Measurements from ENCODE around the gene MTHFD1. TPM values are rescaled to one million over a fixed set of nuclear protein-coding genes. Genes with fewer than 3 reads are reported as not detected.

MTHFD1 gene
- total RNA-seq, 1 experiment from 2014 or later, result 153 TPM

DNA sequence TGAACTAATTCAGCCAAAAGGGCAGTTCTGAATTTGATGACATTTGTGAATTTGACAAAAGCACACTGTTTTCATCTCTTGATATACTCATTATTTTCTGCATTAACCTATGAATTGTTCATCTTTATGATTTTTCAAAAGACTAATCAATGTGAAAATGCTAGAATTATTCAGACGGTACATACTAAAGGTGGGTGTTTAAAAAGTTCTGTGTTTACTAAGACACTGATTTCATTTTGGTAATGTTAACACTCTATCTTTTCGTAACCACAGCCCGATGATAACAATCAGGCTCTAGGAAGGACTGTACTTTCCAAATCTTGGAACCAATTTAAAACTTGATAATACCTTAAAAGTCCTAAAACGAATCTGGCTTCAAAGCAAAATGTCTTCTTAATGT lies 86.5 kb downstream of the MTHFD1 start:
- BruUV-seq (replicated peaks), result no TSS peak

More for the DNA sequence above, 86.5 kb downstream of the MTHFD1 start:
- DNase-seq (ENCODE audit: low read depth, low spot score) (no peak), ATAC-seq (no peak)
- no peaks in the 10 kb centered on the region for H3K36me3 ChIP-seq (ENCODE audit: control insufficient read depth in 1 of 2, insufficient read depth in 2 of 2, low read length in 2 of 2)
- TF ChIP-seq SIN3A (IDR thresholded peaks at IDR 0.05; ENCODE audit: low read depth) (no peak), FOSL1 (IDR thresholded peaks at IDR 0.05; ENCODE audit: low read depth) (no peak), SP1 (IDR thresholded peaks at IDR 0.05; ENCODE audit: low read depth) (no peak), ZFX (IDR thresholded peaks at IDR 0.05) (no peak), TCF7L2 (IDR thresholded peaks at IDR 0.05; ENCODE audit: borderline replicate concordance, extremely low read depth, insufficient read depth, insufficient read length) (no peak), YY1 (IDR thresholded peaks at IDR 0.05; ENCODE audit: extremely low read depth, insufficient replicate concordance, low read depth, low read length) (no peak), POLR2AphosphoS5 (IDR thresholded peaks at IDR 0.05; ENCODE audit: low read depth, low read length) (no peak), JUND (IDR thresholded peaks at IDR 0.05) (no peak), EZH2phosphoT487 (IDR thresholded peaks at IDR 0.05; ENCODE audit: borderline replicate concordance) (no peak)
- TF ChIP-seq, protein P1, sequence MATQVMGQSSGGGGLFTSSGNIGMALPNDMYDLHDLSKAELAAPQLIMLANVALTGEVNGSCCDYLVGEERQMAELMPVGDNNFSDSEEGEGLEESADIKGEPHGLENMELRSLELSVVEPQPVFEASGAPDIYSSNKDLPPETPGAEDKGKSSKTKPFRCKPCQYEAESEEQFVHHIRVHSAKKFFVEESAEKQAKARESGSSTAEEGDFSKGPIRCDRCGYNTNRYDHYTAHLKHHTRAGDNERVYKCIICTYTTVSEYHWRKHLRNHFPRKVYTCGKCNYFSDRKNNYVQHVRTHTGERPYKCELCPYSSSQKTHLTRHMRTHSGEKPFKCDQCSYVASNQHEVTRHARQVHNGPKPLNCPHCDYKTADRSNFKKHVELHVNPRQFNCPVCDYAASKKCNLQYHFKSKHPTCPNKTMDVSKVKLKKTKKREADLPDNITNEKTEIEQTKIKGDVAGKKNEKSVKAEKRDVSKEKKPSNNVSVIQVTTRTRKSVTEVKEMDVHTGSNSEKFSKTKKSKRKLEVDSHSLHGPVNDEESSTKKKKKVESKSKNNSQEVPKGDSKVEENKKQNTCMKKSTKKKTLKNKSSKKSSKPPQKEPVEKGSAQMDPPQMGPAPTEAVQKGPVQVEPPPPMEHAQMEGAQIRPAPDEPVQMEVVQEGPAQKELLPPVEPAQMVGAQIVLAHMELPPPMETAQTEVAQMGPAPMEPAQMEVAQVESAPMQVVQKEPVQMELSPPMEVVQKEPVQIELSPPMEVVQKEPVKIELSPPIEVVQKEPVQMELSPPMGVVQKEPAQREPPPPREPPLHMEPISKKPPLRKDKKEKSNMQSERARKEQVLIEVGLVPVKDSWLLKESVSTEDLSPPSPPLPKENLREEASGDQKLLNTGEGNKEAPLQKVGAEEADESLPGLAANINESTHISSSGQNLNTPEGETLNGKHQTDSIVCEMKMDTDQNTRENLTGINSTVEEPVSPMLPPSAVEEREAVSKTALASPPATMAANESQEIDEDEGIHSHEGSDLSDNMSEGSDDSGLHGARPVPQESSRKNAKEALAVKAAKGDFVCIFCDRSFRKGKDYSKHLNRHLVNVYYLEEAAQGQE (IDR thresholded peaks at IDR 0.05; ENCODE audit: low read depth), result no peak
- no peak overlapping the region for H3K9ac ChIP-seq (ENCODE audit: low read length)
- intact Hi-C loops (cut with micrococcal nuclease), result loop anchor here (10.0 kb wide), 1 partner anchor 460 kb away; no protein-coding TSS in a partner anchor
- H3K4me3 ChIP-seq (replicated peaks in 1 of 2; ENCODE audit: low read depth in 1 of 2, low read length in 2 of 2), result no peak overlapping the region
- no peaks in the 10 kb centered on the region for H3K27me3 ChIP-seq (ENCODE audit: insufficient read depth, low read length)
- CTCF ChIA-PET, result interaction anchor here (0.6 kb wide), 1 partner anchor 131 kb away, joined by 3 read pairs; no protein-coding TSS in a partner anchor
- no peaks in the 10 kb centered on the region for H3K9me3 ChIP-seq (ENCODE audit: control insufficient read depth in 1 of 2, insufficient read depth in 1 of 2, low read depth in 1 of 2, low read length in 2 of 2)
- H3K4me2 ChIP-seq (ENCODE audit: low read length), result no peak overlapping the region
- RAD21 ChIA-PET (ENCODE audit: low non-redundant PET in 1 of 2, low total read pairs in 2 of 2, uncharacterized antibody in 2 of 2, unreplicated experiment in 2 of 2), result no interaction called here
- no peak overlapping the region for H2AFZ ChIP-seq (ENCODE audit: low read depth, low read length, poor library complexity, severe bottlenecking)
- no peaks in the 10 kb centered on the region for H3K79me2 ChIP-seq (ENCODE audit: insufficient read depth, low read length)
- POLR2A ChIA-PET, result no interaction called here
- H4K20me1 ChIP-seq (ENCODE audit: insufficient read depth), result 0 out of 2 replicates have a peak, but pooled peaks cover 3% of the 10 kb centered on the region
- H3K9me2 ChIP-seq (ENCODE audit: insufficient read depth), result no peaks in the 10 kb centered on the region
- H3K4me1 ChIP-seq (ENCODE audit: control insufficient read depth in 1 of 2, insufficient read depth in 2 of 2, low read length in 2 of 2), result no peaks in the 10 kb centered on the region
- H3K27ac ChIP-seq (ENCODE audit: low read depth, low read length), result no peak overlapping the region
